T-cell (primary cell): ENCODE data around the gene DENND1A. TPM values are rescaled to one million over a fixed set of nuclear protein-coding genes. Genes with fewer than 3 reads are reported as not detected.
"Not testable (repeated sequence)": the region's sequence is repeated elsewhere in the genome, so short reads cannot be mapped to it uniquely, and the experiment has no call there.

ENCODE experiments used
- ATAC-seq, 4 experiments: fragments of 200-7000 bp in 3 of 4; fragments of 150-1000 bp in 1 of 4; cut with Tn5 transposase; replicated peaks in 1 of 4; 1 replicate in 3 of 4; 2 replicates in 1 of 4; pipeline ENCODE4 v1.10.0; 2021; ENCODE audit warnings: moderate library complexity in 3 of 4, mild to moderate bottlenecking in 2 of 4, moderate number of reproducible peaks in 1 of 4
- CTCF ChIA-PET, 2 donors: fragments of 300-600 bp; sonication (Branson Sonifier 250); formaldehyde crosslinking; loops; one replicate each; lab custom pipeline; 2022; ENCODE audit warnings: antibody characterized with exemption in 2 of 2; lab: Charles Lee
- POLR2A ChIA-PET, 2 donors: fragments of 300-600 bp; sonication (Branson Sonifier 250); formaldehyde crosslinking; loops; one replicate each; lab custom pipeline; 2022; ENCODE audit warnings: antibody characterized with exemption in 2 of 2; lab: Charles Lee
- DNase-seq, 35 experiments: peaks; one replicate each; pipeline versions ENCODE4 v3.0.0 to v3.0.0-alpha.2; 2013 to 2023
- H3K27ac ChIP-seq: one replicate; pipeline ENCODE4 v1.5.1; 2013; ENCODE audit warnings: low read length
- H3K27me3 ChIP-seq, 2 experiments: replicated peaks in 1 of 2; 1 replicate in 1 of 2; 2 replicates in 1 of 2; pipeline versions ENCODE4 v1.6.1 to v1.7.0; 2013; ENCODE audit warnings: low read length in 1 of 2, mixed read lengths in 1 of 2; ENCODE audit not compliant: control insufficient read depth in 2 of 2, insufficient read depth in 2 of 2; ENCODE audit errors: extremely low read depth in 1 of 2
- H3K36me3 ChIP-seq, 2 donors: 1 replicate in 1 of 2; 2 replicates in 1 of 2; pipeline versions ENCODE4 v1.6.1 to v1.7.0; 2013; ENCODE audit warnings: low read length in 1 of 2; ENCODE audit not compliant: control insufficient read depth in 2 of 2, insufficient read depth in 1 of 2; ENCODE audit errors: extremely low read depth in 1 of 2
- H3K4me1 ChIP-seq, 2 experiments: 1 replicate in 1 of 2; 2 replicates in 1 of 2; pipeline versions ENCODE4 v1.6.1 to v1.7.0; 2013; ENCODE audit warnings: low read length in 2 of 2, mixed read lengths in 1 of 2; ENCODE audit not compliant: insufficient read depth in 2 of 2, control insufficient read depth in 1 of 2; ENCODE audit errors: extremely low read depth in 1 of 2
- H3K4me3 ChIP-seq, 2 donors: 1 replicate in 1 of 2; 2 replicates in 1 of 2; pipeline versions ENCODE4 v1.5.1 to v1.7.0; 2013; ENCODE audit warnings: mild to moderate bottlenecking in 2 of 2, low read length in 1 of 2, moderate library complexity in 1 of 2; ENCODE audit not compliant: control insufficient read depth in 1 of 2; ENCODE audit errors: extremely low read depth in 1 of 2
- H3K9me3 ChIP-seq: 2 replicates; pipeline ENCODE4 v1.7.0; 2013
- H3K27ac Mint-ChIP-seq, 2 donors: one replicate each; pipeline ENCODE4 v1.8.0; 2020 to 2021; ENCODE audit warnings: mild to moderate bottlenecking in 2 of 2, mixed read lengths in 2 of 2
- H3K27me3 Mint-ChIP-seq, 2 donors: one replicate each; pipeline ENCODE4 v1.8.0; 2021 to 2022; ENCODE audit warnings: mixed read lengths in 2 of 2
- H3K36me3 Mint-ChIP-seq: one replicate; pipeline ENCODE4 v1.8.0; 2021; ENCODE audit warnings: mixed read lengths
- H3K4me1 Mint-ChIP-seq, 3 donors: one replicate each; pipeline ENCODE4 v1.8.0; 2020 to 2022; ENCODE audit warnings: mixed read lengths in 3 of 3, mild to moderate bottlenecking in 1 of 3
- H3K4me3 Mint-ChIP-seq, 3 donors: one replicate each; pipeline ENCODE4 v1.8.0; 2020 to 2022; ENCODE audit warnings: mild to moderate bottlenecking in 3 of 3, mixed read lengths in 3 of 3, moderate library complexity in 3 of 3
- H3K9me3 Mint-ChIP-seq, 3 donors: one replicate each; pipeline ENCODE4 v1.8.0; 2020 to 2022; ENCODE audit warnings: mixed read lengths in 3 of 3
- WGBS: methylation state at CpG from one replicate; pipeline ENCODE4 v1.1.5; 2013; ENCODE audit warnings: missing lambda C conversion rate; ENCODE audit not compliant: insufficient coverage; 5-methylcytosine and 5-hydroxymethylcytosine counted together
- total RNA-seq, 35 experiments: library from RNA in 6 of 35; stranded (reverse) in 6 of 35; fragments of 120-200 nt in 1 of 35; gene quantifications; one replicate each; pipeline versions ENCODE4 v1.2.1 to v1.2.4 and lab custom pipeline; 2013 to 2026

DENND1A gene
- total RNA-seq, 5 donors from 2014 or later (not counting 1 experiment from before 2014, with no cell fraction given), result 12.4 to 19.9 (median 14.1) TPM

DNA sequence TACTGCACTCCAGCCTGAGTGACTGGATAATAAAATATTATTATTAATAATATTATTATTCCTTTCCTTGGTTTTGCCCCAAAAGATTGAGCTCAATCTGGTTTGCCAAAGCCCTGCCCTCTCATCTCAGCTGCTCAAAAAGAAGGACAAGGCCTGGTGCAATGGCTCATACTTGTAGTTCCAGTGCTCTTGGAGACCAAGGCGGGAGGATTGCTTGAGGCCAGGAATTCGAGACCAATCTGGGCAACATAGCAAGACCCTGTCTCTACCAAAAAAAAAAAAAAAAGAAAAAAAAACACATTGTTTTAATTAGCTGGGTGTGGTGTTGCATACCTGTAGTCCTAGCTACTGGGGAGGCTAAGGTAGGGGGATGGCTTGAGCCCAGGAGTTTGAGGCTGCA lies 13.7 kb upstream of the DENND1A start:
- WGBS, result no CpG with 5 or more reads among the region's 2 CpGs
- Mint-ChIP-seq H3K4me3 (no peak overlapping the region), H3K36me3 (no peaks in the 10 kb centered on the region), H3K9me3 (no peaks in the 10 kb centered on the region), H3K27me3 (peaks cover 0 to 10% of the 10 kb centered on the region in 2 donors), H3K4me1 (no peaks in the 10 kb centered on the region), H3K27ac (no peak overlapping the region)
- CTCF ChIA-PET, result no interaction called here
- DNase-seq (no peak), ATAC-seq (no peak)
- Histone ChIP-seq H3K36me3 (no peaks in the 10 kb centered on the region), H3K9me3 (no peaks in the 10 kb centered on the region), H3K27me3 (peaks cover 0 to 13% of the 10 kb centered on the region in 2 experiments), H3K4me3 (no peak overlapping the region), H3K4me1 (no peaks in the 10 kb centered on the region), H3K27ac (no peak overlapping the region)
- POLR2A ChIA-PET, result no interaction called here

DNA sequence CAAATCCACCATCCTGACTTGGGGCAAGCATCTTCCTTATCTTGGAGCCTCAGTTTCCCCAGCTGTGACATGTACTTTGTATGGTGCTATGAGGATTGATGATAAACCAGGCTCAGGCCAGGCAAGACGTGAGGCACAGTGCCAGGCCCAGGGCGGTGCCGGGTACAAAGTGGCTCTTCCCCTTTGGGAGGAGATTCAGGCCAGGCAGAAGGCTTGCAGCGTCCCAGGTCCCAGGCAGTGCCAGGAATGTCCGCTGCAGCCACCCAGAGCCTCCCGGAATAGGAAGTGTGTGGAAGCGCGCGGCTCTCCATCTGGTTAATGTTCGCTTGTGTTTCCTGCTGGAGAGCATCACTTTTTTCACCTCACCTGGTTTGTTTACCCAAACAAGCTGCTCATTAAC lies 12.6 kb upstream of the DENND1A start:
- Histone ChIP-seq H3K4me1 (no peaks in the 10 kb centered on the region), H3K27ac (no peak overlapping the region), H3K9me3 (no peaks in the 10 kb centered on the region), H3K27me3 (peaks cover 0 to 16% of the 10 kb centered on the region in 2 experiments), H3K36me3 (no peaks in the 10 kb centered on the region), H3K4me3 (no peak overlapping the region)
- CTCF ChIA-PET, result no interaction called here
- ATAC-seq (no peak), DNase-seq (no peak)
- Mint-ChIP-seq H3K4me3 (no peak overlapping the region), H3K27ac (no peak overlapping the region), H3K9me3 (no peaks in the 10 kb centered on the region), H3K4me1 (no peaks in the 10 kb centered on the region), H3K27me3 (peaks cover 0 to 10% of the 10 kb centered on the region in 2 donors), H3K36me3 (no peaks in the 10 kb centered on the region)
- 89% methylated on average over 6 of the region's 10 CpGs for WGBS
- POLR2A ChIA-PET, result no interaction called here

DNA sequence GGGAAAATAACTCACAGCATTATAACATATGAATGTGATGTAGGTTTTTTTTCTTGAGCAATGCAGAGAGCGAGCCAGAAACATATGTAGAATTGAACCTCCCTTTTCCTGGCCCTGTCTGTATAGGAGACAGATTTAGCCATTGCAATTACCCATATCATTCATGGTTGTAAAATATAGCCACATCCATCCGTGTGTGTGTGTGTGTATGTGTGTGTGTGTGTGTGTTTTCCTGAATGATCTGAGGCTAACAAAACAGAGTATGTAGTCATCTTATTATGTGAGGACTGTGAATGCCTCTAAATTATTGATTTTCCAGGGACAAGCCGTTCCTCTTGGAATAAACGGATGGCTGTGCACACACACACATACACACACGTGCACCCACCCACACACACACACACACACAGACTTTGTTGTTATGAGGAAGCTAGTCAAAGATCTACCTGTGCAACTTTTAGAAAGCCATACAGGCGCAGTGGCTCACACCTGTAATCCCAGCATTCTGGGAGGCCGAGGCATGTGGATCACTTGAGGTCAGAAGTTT lies 11.7 kb upstream of the DENND1A start:
- no peak for ATAC-seq
- Mint-ChIP-seq H3K36me3 (no peaks in the 10 kb centered on the region), H3K27me3 (peaks cover 2 to 12% of the 10 kb centered on the region in 2 donors), H3K27ac (no peak overlapping the region), H3K4me3 (no peak overlapping the region), H3K4me1 (no peaks in the 10 kb centered on the region), H3K9me3 (peaks cover 0 to under 1% (median 0%) of the 10 kb centered on the region in 3 donors)
- Histone ChIP-seq H3K36me3 (no peaks in the 10 kb centered on the region), H3K4me1 (no peaks in the 10 kb centered on the region), H3K9me3 (no peaks in the 10 kb centered on the region), H3K4me3 (no peak overlapping the region), H3K27me3 (peaks cover 0 to 20% of the 10 kb centered on the region in 2 experiments), H3K27ac (no peak overlapping the region)
- WGBS, result 83% methylated on average over 2 of the region's 7 CpGs
- POLR2A ChIA-PET, result no interaction called here
- CTCF ChIA-PET, result no interaction called here
- DNase-seq, result no peak

DNA sequence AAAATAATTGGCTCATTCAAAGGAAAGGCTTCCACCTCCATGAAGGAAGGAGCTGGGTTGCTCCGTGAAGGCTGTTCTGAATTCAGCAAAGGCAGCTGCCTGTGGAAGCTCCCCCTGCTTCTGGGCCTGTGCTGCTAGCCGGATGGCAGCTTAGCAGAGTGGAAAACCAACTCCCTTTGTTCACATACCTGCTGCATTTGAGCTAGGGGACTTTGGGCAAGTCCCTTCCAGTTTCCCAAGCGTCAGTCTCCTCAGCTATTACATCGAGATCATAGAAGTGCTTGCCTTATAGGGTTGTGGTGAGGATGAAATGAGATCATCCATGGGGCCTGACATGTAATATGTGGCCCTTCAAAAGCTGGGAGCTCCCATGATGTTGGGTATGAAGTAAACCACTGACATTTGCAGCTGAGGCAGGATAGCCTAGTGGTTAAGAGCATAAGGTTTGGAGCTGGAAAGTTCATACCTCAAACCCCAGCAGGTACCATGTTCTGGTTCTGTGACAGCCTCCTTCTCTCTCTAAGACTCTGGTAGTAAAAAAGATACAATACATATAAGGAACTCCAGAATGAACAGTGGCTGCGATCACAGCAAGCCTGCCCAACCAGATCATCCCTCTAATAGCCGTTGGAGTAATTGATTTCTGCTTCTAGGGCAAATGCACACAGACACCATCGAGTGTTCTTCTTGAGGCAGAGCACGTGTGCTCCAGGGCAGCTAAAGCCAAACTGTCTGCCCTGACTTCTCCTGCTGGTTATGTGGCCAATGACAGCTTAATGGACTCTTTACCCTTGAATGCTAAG lies 11.0 kb upstream of the DENND1A start:
- WGBS, result 90% methylated on average over 2 of the region's 8 CpGs
- no peak for ATAC-seq
- no peaks in the 10 kb centered on the region for H3K9me3 ChIP-seq

DNA sequence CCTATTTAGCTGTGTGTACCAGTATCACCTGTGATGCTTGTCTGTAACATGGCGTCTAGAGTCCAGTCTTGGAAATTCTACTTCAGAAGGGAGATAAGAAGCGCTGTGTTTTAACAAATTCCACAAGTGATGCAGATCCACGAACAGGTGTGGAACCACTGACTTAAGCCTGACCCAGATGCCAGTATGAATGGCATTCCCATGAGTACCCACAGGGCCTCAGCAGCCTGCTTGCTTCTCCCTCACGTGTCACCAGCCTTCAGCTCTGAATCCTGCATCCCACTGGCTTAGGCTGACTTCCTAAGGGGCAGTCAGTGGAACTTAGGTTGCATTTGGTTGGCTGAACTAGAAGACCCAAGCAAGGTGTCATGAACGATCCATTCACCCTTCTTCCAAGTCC lies 8.5 kb upstream of the DENND1A start:
- no peak overlapping the region for H3K27ac ChIP-seq
- H3K36me3 ChIP-seq, result no peaks in the 10 kb centered on the region
- 94% methylated on average over 5 of the region's 5 CpGs for WGBS
- H3K36me3 Mint-ChIP-seq, result no peaks in the 10 kb centered on the region
- DNase-seq, result no peak
- no peak for ATAC-seq
- POLR2A ChIA-PET, result no interaction called here
- CTCF ChIA-PET, result interaction anchor here in 1 of 2 donors (0.5 kb wide), 1 partner anchor 1356 kb away, joined by 5 read pairs; no protein-coding TSS in a partner anchor
- peaks cover 0 to 20% of the 10 kb centered on the region in 2 experiments for H3K27me3 ChIP-seq
- peaks cover 10 to 13% of the 10 kb centered on the region in 2 donors for H3K27me3 Mint-ChIP-seq
- no peaks in the 10 kb centered on the region for H3K4me1 ChIP-seq
- H3K4me3 Mint-ChIP-seq, result no peak overlapping the region
- peaks cover 0 to 2% (median 0%) of the 10 kb centered on the region in 3 donors for H3K9me3 Mint-ChIP-seq
- no peaks in the 10 kb centered on the region for H3K4me1 Mint-ChIP-seq
- no peak overlapping the region for H3K4me3 ChIP-seq
- H3K27ac Mint-ChIP-seq, result no peak overlapping the region
- no peaks in the 10 kb centered on the region for H3K9me3 ChIP-seq

More for the DNA sequence above, 11.0 kb upstream of the DENND1A start:
- Histone ChIP-seq H3K4me3 (no peak overlapping the region), H3K36me3 (no peaks in the 10 kb centered on the region), H3K4me1 (no peaks in the 10 kb centered on the region), H3K27ac (no peak overlapping the region), H3K27me3 (peaks cover 0 to 20% of the 10 kb centered on the region in 2 experiments)
- CTCF ChIA-PET, result no interaction called here
- Mint-ChIP-seq H3K27ac (no peak overlapping the region), H3K4me1 (no peaks in the 10 kb centered on the region), H3K27me3 (peaks cover 5 to 13% of the 10 kb centered on the region in 2 donors), H3K36me3 (no peaks in the 10 kb centered on the region), H3K4me3 (no peak overlapping the region), H3K9me3 (peaks cover 0 to 2% (median 0%) of the 10 kb centered on the region in 3 donors)
- POLR2A ChIA-PET, result no interaction called here
- no peak for DNase-seq

DNA sequence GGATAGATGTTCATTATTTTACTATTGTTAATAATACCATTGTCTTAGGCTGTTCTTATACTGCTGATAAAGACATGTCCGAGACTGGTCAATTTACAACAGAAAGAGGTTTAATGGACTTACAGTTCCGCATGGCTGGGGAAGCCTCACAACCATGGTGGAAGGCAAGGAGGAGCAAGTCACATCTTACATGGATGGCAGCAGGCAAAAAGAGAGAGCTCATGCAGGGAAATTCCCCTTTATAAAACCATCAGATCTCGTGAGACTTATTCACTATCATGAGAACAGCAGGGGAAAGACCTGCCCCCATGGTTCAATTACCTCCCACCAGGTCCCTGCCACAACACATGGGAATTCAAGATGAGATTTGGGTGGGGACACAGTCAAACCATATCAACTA lies 6.6 kb upstream of the DENND1A start:
- H3K4me3 ChIP-seq, POLR2A ChIA-PET, CTCF ChIA-PET, DNase-seq, H3K9me3 ChIP-seq, H3K36me3 ChIP-seq, ATAC-seq, H3K36me3 Mint-ChIP-seq, H3K27ac ChIP-seq, H3K4me1 ChIP-seq, H3K4me1 Mint-ChIP-seq, H3K4me3 Mint-ChIP-seq, H3K27ac Mint-ChIP-seq, H3K9me3 Mint-ChIP-seq: not testable (repeated sequence)
- H3K27me3 ChIP-seq, result peaks cover 0 to 15% of the 10 kb centered on the region in 2 experiments
- peaks cover 10 to 13% of the 10 kb centered on the region in 2 donors for H3K27me3 Mint-ChIP-seq
- 100% methylated on average over 1 of the region's 3 CpGs for WGBS
